HepG2 (cell line): Measurements from ENCODE around the gene PA2G4. TPM values are rescaled to one million over a fixed set of nuclear protein-coding genes. Genes with fewer than 3 reads are reported as not detected.

Experiments
- ATAC-seq: fragments of 200-7000 bp; cut with Tn5 transposase; 3 replicates; pipeline ENCODE4 v1.9.1; 2020; ENCODE audit warnings: mild to moderate bottlenecking, moderate library complexity
- BruUV-seq: library from RNA; stranded (reverse); fragments of 400-500 nt; replicated peaks from 2 replicates; lab custom pipeline; 2021; lab: Mats Ljungman, UMichigan
- CTCF ChIA-PET: fragments of 300-600 bp; formaldehyde crosslinking; extraction: SDS; loops from one replicate; lab custom pipeline; 2021; ENCODE audit warnings: low total read pairs, inconsistent platforms, low intra/inter-chr PET ratio; lab: Yijun Ruan, JAX
- POLR2A ChIA-PET: fragments of 350-600 bp; sonication (Branson Sonifier 250); formaldehyde crosslinking; loops from one replicate; lab custom pipeline; 2020; ENCODE audit warnings: antibody characterized with exemption, inconsistent platforms; lab: Yijun Ruan, JAX
- DNase-seq: peaks from one replicate; pipeline ENCODE4 v3.0.0-alpha.2; 2015; ENCODE audit warnings: low spot score
- FAIRE-seq: peaks from 3 replicates; lab custom pipeline; 2011; peaks lifted over from hg19 to GRCh38; lab: Jason Lieb, UNC
- H2AFZ ChIP-seq: one replicate; pipeline ENCODE4 v1.6.1; 2011; ENCODE audit warnings: low read length, inconsistent platforms
- H3K27ac ChIP-seq: fragments of 300-600 bp; 3 replicates; pipeline ENCODE4 v1.8.0; 2011; ENCODE audit warnings: mixed run types, mild to moderate bottlenecking, mixed read lengths, low read length, inconsistent platforms; ENCODE audit not compliant: insufficient read depth; ENCODE audit errors: extremely low read length
- H3K27me3 ChIP-seq, 2 experiments: fragments of 200-600 bp in 1 of 2; 2 replicates in 1 of 2; 3 replicates in 1 of 2; pipeline versions ENCODE4 v1.6.0 to v1.8.0; 2011; ENCODE audit warnings: low read length in 2 of 2, mild to moderate bottlenecking in 2 of 2, moderate library complexity in 2 of 2, inconsistent platforms in 1 of 2; ENCODE audit not compliant: insufficient read depth in 2 of 2, control insufficient read depth in 1 of 2
- H3K36me3 ChIP-seq, 2 experiments: fragments of 200-600 bp in 1 of 2; replicated peaks in 1 of 2; 2 replicates in 1 of 2; 3 replicates in 1 of 2; pipeline versions ENCODE4 v1.5.1 to v1.8.0; 2011; ENCODE audit warnings: low read length in 2 of 2, inconsistent platforms in 1 of 2; ENCODE audit not compliant: insufficient read depth in 2 of 2, control insufficient read depth in 1 of 2
- H3K4me1 ChIP-seq: 2 replicates; pipeline ENCODE4 v1.5.1; 2012; ENCODE audit warnings: low read length, inconsistent platforms; ENCODE audit not compliant: insufficient read depth
- H3K4me2 ChIP-seq: 2 replicates; pipeline ENCODE4 v1.6.0; 2011; ENCODE audit warnings: low read depth, low read length, inconsistent platforms
- H3K4me3 ChIP-seq, 3 experiments: fragments of 200-600 bp in 1 of 3; sonication (generic), shearing (Covaris generic) in 1 of 3; replicated peaks in 1 of 3; 2 replicates each; pipeline ENCODE4 v1.5.1; 2011 to 2016; ENCODE audit warnings: low read length in 3 of 3, inconsistent platforms in 2 of 3, low read depth in 2 of 3, mild to moderate bottlenecking in 2 of 3, control low read depth in 1 of 3, mixed read lengths in 1 of 3; ENCODE audit not compliant: insufficient read depth in 1 of 3
- H3K79me2 ChIP-seq: one replicate; pipeline ENCODE4 v1.6.1; 2011; ENCODE audit warnings: low read length, inconsistent platforms; ENCODE audit not compliant: insufficient read depth
- H3K9ac ChIP-seq: 2 replicates; pipeline ENCODE4 v1.6.0; 2011; ENCODE audit warnings: mild to moderate bottlenecking, low read depth, low read length, inconsistent platforms; ENCODE audit not compliant: insufficient read depth
- H3K9me3 ChIP-seq: 2 replicates; pipeline ENCODE4 v1.5.1; 2012; ENCODE audit warnings: mild to moderate bottlenecking, low read length
- H4K20me1 ChIP-seq: 2 replicates; pipeline ENCODE4 v1.6.0; 2011; ENCODE audit warnings: inconsistent platforms, mild to moderate bottlenecking, low read length, moderate library complexity; ENCODE audit not compliant: insufficient read depth
- ELF4 ChIP-seq: sonication (generic); formaldehyde crosslinking; IDR thresholded peaks from 2 replicates; pipeline ENCODE4 v1.5.0; 2020; ENCODE audit warnings: missing genetic modification reagents, mild to moderate bottlenecking, moderate library complexity, borderline replicate concordance
- GPN1 ChIP-seq: sonication (generic); formaldehyde crosslinking; IDR thresholded peaks from 2 replicates; pipeline ENCODE4 v1.5.1; 2020; ENCODE audit warnings: missing genetic modification reagents, borderline replicate concordance
- SCMH1 ChIP-seq: sonication (generic); formaldehyde crosslinking; IDR thresholded peaks from 2 replicates; pipeline ENCODE4 v1.9.0; 2021; ENCODE audit warnings: missing genetic modification reagents, mild to moderate bottlenecking, borderline replicate concordance
- SMAD3 ChIP-seq: sonication (generic); formaldehyde crosslinking; IDR thresholded peaks from 2 replicates; pipeline ENCODE4 v1.4.0; 2020; ENCODE audit warnings: missing genetic modification reagents
- SMYD3 ChIP-seq: sonication (generic); formaldehyde crosslinking; IDR thresholded peaks from 2 replicates; pipeline ENCODE4 v1.8.1; 2023; ENCODE audit warnings: mild to moderate bottlenecking, missing genetic modification reagents
- TEAD3 ChIP-seq: optimal IDR thresholded peaks from 2 replicates; pipeline ENCODE3; 2016; ENCODE audit warnings: borderline replicate concordance
- ZMYM2 ChIP-seq: sonication (generic); formaldehyde crosslinking; IDR thresholded peaks from 2 replicates; pipeline ENCODE4 v1.8.0; 2022; ENCODE audit warnings: mild to moderate bottlenecking, missing genetic modification reagents
- ZNF160 ChIP-seq: sonication (generic); formaldehyde crosslinking; IDR thresholded peaks from 2 replicates; pipeline ENCODE4 v1.8.0; 2022; ENCODE audit warnings: mild to moderate bottlenecking, inconsistent platforms, missing genetic modification reagents
- ZNF7 ChIP-seq: IDR thresholded peaks from 2 replicates; pipeline ENCODE4 v1.6.1; 2016; ENCODE audit warnings: missing biosample characterization, missing genetic modification reagents
- WGBS: methylation state at CpG from one replicate; pipeline ENCODE4 v1.1.6; 2017; ENCODE audit warnings: low lambda C conversion rate; 5-methylcytosine and 5-hydroxymethylcytosine counted together
- in situ Hi-C: cut with HindIII; loops from 2 replicates; pipeline ENCODE4 v1.10.0; 2017; ENCODE audit warnings: low pct_unique_long_range_greater_than_20kb; ENCODE audit not compliant: extremely low pct_ligation_motif_present
- intact Hi-C: fragments of 100-400 bp; cut with micrococcal nuclease; formaldehyde crosslinking; loops from one replicate; pipeline ENCODE4 v1.10.0; 2022; ENCODE audit not compliant: unreplicated experiment
- polyA plus RNA-seq, 8 experiments: library from polyadenylated mRNA; depleted of rRNA in 3 of 8; stranded (reverse) in 7 of 8; unstranded in 1 of 8; fragments of >200 nt; fragmentation: Illumina TruSeq in 4 of 8; extraction: Trizol in 4 of 8; gene quantifications; 2 replicates each; pipeline versions ENCODE4 v1.2.1 to v1.2.3, GENCODE V29; 2011 to 2016; ENCODE audit warnings: low read depth in 4 of 8, missing spikeins in 1 of 8, mixed read lengths in 1 of 8; ENCODE audit not compliant: insufficient read depth in 1 of 8
- total RNA-seq, 5 experiments: library from RNA; depleted of rRNA; stranded (reverse); fragments of >200 nt; fragmentation: Illumina TruSeq; extraction: Trizol; gene quantifications; 2 replicates each; pipeline ENCODE4 v1.2.3, GENCODE V29; 2016; ENCODE audit warnings: low read depth in 1 of 5
- TF ChIP-seq, protein P1 (sequence below), 2 experiments: IDR thresholded peaks; 2 replicates each; pipeline ENCODE4 v1.6.1; 2011 to 2012; ENCODE audit warnings: low read length in 2 of 2, borderline replicate concordance in 1 of 2, low read depth in 1 of 2, mild to moderate bottlenecking in 1 of 2, moderate library complexity in 1 of 2
- TF ChIP-seq, protein P2 (sequence below): sonication (generic); formaldehyde crosslinking; IDR thresholded peaks from 2 replicates; pipeline ENCODE4 v1.4.0; 2020; ENCODE audit warnings: missing genetic modification reagents
- TF ChIP-seq, protein P3 (sequence below): IDR thresholded peaks from 2 replicates; pipeline ENCODE4 v1.6.1; 2016; ENCODE audit warnings: mild to moderate bottlenecking
- TF ChIP-seq, protein P4 (sequence below): sonication (generic); formaldehyde crosslinking; IDR thresholded peaks from 2 replicates; pipeline ENCODE4 v1.4.0; 2020; ENCODE audit warnings: missing genetic modification reagents

The PA2G4 gene
- total and polyA plus RNA-seq, 2 of the 13 experiments (the other 11 are each of a cell fraction or from before 2014, with no cell fraction given), result 147 to 240 TPM

DNA sequence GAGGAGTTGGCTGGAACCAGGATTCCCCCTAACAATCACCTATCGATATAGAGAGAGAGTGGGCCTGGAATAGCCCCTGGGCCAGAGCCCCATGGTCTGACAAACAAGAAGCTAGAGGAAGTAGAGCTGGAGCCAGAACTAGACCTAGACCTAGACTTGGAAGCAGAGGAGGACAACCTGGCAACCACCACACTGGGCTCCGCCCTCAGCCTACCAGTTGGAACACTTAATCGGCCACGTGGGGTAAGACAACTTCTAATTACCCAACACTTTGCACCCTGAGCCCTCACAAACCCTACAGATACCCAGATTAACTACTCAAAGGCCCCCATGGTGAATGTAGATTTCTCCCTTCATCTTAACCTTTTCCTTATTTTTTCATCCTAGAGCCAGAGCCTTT, 4.6 kb upstream of the PA2G4 start:
- WGBS, result 90% methylated on average over 4 of the region's 4 CpGs
- CTCF ChIA-PET, result no interaction called here

More for the DNA sequence above, 4.6 kb upstream of the PA2G4 start:
- H2AFZ ChIP-seq, result no peak overlapping the region
- BruUV-seq, result no TSS peak
- no peaks in the 10 kb centered on the region for H3K27me3 ChIP-seq
- FAIRE-seq (no peak), DNase-seq (no peak), ATAC-seq (no peak)
- TF ChIP-seq ZNF160 (CRISPR knock-in tag) (no peak), SMAD3 (CRISPR knock-in tag) (no peak), ZMYM2 (CRISPR knock-in tag) (no peak), ELF4 (CRISPR knock-in tag) (no peak), GPN1 (no peak), SCMH1 (CRISPR knock-in tag) (no peak), SMYD3 (CRISPR knock-in tag) (no peak), ZNF7 (CRISPR knock-in tag) (no peak), TEAD3 (CRISPR knock-in tag) (no peak)
- TF ChIP-seq, protein P1, sequence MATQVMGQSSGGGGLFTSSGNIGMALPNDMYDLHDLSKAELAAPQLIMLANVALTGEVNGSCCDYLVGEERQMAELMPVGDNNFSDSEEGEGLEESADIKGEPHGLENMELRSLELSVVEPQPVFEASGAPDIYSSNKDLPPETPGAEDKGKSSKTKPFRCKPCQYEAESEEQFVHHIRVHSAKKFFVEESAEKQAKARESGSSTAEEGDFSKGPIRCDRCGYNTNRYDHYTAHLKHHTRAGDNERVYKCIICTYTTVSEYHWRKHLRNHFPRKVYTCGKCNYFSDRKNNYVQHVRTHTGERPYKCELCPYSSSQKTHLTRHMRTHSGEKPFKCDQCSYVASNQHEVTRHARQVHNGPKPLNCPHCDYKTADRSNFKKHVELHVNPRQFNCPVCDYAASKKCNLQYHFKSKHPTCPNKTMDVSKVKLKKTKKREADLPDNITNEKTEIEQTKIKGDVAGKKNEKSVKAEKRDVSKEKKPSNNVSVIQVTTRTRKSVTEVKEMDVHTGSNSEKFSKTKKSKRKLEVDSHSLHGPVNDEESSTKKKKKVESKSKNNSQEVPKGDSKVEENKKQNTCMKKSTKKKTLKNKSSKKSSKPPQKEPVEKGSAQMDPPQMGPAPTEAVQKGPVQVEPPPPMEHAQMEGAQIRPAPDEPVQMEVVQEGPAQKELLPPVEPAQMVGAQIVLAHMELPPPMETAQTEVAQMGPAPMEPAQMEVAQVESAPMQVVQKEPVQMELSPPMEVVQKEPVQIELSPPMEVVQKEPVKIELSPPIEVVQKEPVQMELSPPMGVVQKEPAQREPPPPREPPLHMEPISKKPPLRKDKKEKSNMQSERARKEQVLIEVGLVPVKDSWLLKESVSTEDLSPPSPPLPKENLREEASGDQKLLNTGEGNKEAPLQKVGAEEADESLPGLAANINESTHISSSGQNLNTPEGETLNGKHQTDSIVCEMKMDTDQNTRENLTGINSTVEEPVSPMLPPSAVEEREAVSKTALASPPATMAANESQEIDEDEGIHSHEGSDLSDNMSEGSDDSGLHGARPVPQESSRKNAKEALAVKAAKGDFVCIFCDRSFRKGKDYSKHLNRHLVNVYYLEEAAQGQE (IDR thresholded peaks at IDR 0.05; ENCODE audit: borderline replicate concordance in 1 of 2, low read depth in 1 of 2, low read length in 2 of 2), result no peak
- TF ChIP-seq, protein P2, sequence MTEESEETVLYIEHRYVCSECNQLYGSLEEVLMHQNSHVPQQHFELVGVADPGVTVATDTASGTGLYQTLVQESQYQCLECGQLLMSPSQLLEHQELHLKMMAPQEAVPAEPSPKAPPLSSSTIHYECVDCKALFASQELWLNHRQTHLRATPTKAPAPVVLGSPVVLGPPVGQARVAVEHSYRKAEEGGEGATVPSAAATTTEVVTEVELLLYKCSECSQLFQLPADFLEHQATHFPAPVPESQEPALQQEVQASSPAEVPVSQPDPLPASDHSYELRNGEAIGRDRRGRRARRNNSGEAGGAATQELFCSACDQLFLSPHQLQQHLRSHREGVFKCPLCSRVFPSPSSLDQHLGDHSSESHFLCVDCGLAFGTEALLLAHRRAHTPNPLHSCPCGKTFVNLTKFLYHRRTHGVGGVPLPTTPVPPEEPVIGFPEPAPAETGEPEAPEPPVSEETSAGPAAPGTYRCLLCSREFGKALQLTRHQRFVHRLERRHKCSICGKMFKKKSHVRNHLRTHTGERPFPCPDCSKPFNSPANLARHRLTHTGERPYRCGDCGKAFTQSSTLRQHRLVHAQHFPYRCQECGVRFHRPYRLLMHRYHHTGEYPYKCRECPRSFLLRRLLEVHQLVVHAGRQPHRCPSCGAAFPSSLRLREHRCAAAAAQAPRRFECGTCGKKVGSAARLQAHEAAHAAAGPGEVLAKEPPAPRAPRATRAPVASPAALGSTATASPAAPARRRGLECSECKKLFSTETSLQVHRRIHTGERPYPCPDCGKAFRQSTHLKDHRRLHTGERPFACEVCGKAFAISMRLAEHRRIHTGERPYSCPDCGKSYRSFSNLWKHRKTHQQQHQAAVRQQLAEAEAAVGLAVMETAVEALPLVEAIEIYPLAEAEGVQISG (CRISPR knock-in tag), result no peak
- TF ChIP-seq, protein P3, sequence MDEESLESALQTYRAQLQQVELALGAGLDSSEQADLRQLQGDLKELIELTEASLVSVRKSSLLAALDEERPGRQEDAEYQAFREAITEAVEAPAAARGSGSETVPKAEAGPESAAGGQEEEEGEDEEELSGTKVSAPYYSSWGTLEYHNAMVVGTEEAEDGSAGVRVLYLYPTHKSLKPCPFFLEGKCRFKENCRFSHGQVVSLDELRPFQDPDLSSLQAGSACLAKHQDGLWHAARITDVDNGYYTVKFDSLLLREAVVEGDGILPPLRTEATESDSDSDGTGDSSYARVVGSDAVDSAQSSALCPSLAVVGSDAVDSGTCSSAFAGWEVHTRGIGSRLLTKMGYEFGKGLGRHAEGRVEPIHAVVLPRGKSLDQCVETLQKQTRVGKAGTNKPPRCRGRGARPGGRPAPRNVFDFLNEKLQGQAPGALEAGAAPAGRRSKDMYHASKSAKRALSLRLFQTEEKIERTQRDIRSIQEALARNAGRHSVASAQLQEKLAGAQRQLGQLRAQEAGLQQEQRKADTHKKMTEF (CRISPR knock-in tag), result no peak
- TF ChIP-seq, protein P4, sequence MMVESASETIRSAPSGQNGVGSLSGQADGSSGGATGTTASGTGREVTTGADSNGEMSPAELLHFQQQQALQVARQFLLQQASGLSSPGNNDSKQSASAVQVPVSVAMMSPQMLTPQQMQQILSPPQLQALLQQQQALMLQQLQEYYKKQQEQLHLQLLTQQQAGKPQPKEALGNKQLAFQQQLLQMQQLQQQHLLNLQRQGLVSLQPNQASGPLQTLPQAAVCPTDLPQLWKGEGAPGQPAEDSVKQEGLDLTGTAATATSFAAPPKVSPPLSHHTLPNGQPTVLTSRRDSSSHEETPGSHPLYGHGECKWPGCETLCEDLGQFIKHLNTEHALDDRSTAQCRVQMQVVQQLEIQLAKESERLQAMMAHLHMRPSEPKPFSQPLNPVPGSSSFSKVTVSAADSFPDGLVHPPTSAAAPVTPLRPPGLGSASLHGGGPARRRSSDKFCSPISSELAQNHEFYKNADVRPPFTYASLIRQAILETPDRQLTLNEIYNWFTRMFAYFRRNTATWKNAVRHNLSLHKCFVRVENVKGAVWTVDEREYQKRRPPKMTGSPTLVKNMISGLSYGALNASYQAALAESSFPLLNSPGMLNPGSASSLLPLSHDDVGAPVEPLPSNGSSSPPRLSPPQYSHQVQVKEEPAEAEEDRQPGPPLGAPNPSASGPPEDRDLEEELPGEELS, result no peak
- peaks cover 3% of the 10 kb centered on the region for H3K79me2 ChIP-seq
- peaks cover 11% of the 10 kb centered on the region for H3K4me1 ChIP-seq
- H3K27ac ChIP-seq, result no peak overlapping the region
- in situ Hi-C loops, result loop anchor here (5.0 kb wide), 1 partner anchor 52 kb away; no protein-coding TSS in a partner anchor
- H3K36me3 ChIP-seq, result peaks cover 39 to 71% of the 10 kb centered on the region in 2 experiments
- no peak overlapping the region for H3K4me3 ChIP-seq
- H3K9ac ChIP-seq, result no peak overlapping the region
- H4K20me1 ChIP-seq, result no peaks in the 10 kb centered on the region; the same call in 1 of the 2 replicates
- intact Hi-C loops, result no loop called here
- POLR2A ChIA-PET, result interaction anchor here (6.5 kb wide), 1 partner anchor 18 kb away, joined by 279 read pairs; the partner anchor contains the start of gene ERBB3
- H3K9me3 ChIP-seq, result no peaks in the 10 kb centered on the region
- no peak overlapping the region for H3K4me2 ChIP-seq
